H1 (cell line): ENCODE data around the gene EDA. TPM values are rescaled to one million over a fixed set of nuclear protein-coding genes. Genes with fewer than 3 reads are reported as not detected.

Source experiments
- FOSL1 ChIP-seq: IDR thresholded peaks from 2 replicates; pipeline ENCODE4 v1.6.1; 2011; ENCODE audit warnings: mild to moderate bottlenecking, low read depth, low read length, moderate library complexity; ENCODE audit not compliant: insufficient read depth
- JUN ChIP-seq: IDR thresholded peaks from 2 replicates; pipeline ENCODE4 v1.6.1; 2011; ENCODE audit warnings: low read depth, mild to moderate bottlenecking, improper control_type of control experiment, low read length
- POU5F1 ChIP-seq: IDR thresholded peaks from 2 replicates; pipeline ENCODE4 v1.6.1; 2011; ENCODE audit warnings: low read depth, mild to moderate bottlenecking, low read length, moderate library complexity
- SAP30 ChIP-seq: fragments of 300-600 bp; sonication (generic); IDR thresholded peaks from 2 replicates; pipeline ENCODE4 v1.7.1; 2012; ENCODE audit warnings: low read length, moderate library complexity, mild to moderate bottlenecking, inconsistent platforms; ENCODE audit not compliant: insufficient read depth, insufficient replicate concordance
- polyA plus RNA-seq, 7 experiments: library from polyadenylated mRNA; depleted of rRNA in 3 of 7; stranded (reverse) in 5 of 7; unstranded in 2 of 7; fragments of >200 nt in 5 of 7; fragments of 200-250 nt in 2 of 7; gene quantifications; 1 replicate in 5 of 7; 2 replicates in 1 of 7; 4 replicates in 1 of 7; pipeline versions ENCODE4 v1.2.1 to v1.2.3, GENCODE V29; 2011 to 2013; ENCODE audit warnings: missing spikeins in 2 of 7, mixed read lengths in 2 of 7
- total RNA-seq: library from RNA; stranded (reverse); fragmentation: NEBNext Ultra II Directional; extraction: Animal tissue kit (Norgen Biotek cat#: 25700); gene quantifications from 2 replicates; pipeline ENCODE4 v1.2.1, GENCODE V29; 2021

EDA gene
- total and polyA plus RNA-seq, 2 of the 8 experiments (the other 6 are each of a cell fraction or from before 2014, with no cell fraction given), result 7.5 to 10.5 TPM

DNA sequence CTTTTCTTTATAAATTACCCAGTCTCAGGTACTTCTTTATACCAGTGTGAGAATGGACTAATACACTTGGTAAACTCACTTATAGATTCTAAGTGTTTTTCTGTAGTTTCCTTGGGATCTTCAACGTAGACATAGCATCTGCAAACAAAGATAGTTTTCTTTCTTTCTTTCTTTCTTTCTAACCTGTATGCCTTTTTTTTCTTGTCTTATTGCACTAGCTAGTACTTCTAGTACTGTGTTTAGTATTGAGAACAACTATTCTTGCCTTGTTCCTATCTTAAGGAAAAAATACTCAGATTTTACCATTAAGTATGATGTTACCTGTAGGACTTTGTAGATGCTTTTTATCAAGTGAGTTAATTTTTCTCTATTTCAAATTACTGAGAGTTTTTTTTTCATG is 102.2 kb downstream of the EDA start (continued):
- TF ChIP-seq SAP30, result no peak
- TF ChIP-seq POU5F1, result no peak
- no peak for TF ChIP-seq FOSL1
- no peak for TF ChIP-seq JUN
- TF ChIP-seq, all 59 proteins: peak for 0
